ENCODE data around the gene POLR2J3. TPM values are rescaled to one million over a fixed set of nuclear protein-coding genes. Genes with fewer than 3 reads are reported as not detected.
A peak's percentile ranks its signal among the peaks of the same experiment; 100 is the strongest.
"Not testable (repeated sequence)": the region's sequence is repeated elsewhere in the genome, so short reads cannot be mapped to it uniquely, and the experiment has no call there.

The POLR2J3 gene
- total and polyA plus RNA-seq, 10 donors: 26.9 to 67.3 (median 43.7) TPM

DNA sequence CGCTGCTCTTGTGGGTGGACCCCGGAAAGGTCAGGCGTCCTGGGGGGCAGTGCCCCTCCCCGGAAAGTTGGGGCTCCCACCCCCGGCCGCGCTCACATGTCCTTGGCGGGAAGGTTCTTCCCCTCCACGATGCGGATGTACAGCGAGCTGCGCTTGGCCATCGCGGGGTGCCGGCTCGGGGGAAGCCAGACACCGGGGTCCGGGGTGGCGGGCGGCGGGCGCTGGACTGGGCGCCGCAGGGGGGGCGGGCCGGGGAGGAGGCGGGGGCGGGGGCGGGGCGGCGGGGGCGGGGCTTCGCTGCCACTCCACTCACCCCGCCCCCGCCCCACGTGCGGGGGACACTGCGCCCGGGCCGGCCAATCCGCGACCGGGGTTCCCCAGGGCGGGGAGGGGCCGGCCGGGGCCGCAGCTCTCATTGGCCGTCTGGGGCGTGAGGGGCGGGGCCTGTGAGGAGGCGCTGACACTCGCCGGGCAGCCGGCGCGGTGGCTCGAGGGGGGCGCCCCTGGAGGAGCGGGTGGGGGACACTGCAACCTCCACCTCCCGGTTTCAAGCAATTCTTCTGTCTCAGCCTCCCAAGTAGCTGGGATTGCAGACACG, 54.7 kb downstream of the POLR2J3 start, which contains the start of gene RASA4B:
RASA4B (minus strand) TSS at position 228 of the 598 bp plus-strand sequence; CDS start at position 161, 67 bp downstream.
- 1 to 5% (median 1%) methylated on average over 7 to 25 of the region's 61 CpGs; no CpG with 5 or more reads in 2 of the 5 donors for WGBS, 5 donors
- H3K27ac ChIP-seq; H3K9me3 ChIP-seq; H3K27me3 ChIP-seq (replicated peaks in 1 of 7); H3K4me1 ChIP-seq; H3K36me3 ChIP-seq; intact Hi-C loops (cut with DNase I; ENCODE audit: low total_unique reads): not testable (repeated sequence)
- peak within 1 kb of the TSS in 4 of 8 donors; percentile 24 to 56 (median 28) for H3K4me3 ChIP-seq
- DNase-seq: peak; percentile 54

Other genes starting within 250 kb of the POLR2J3 start
- gene SPDYE6, start 216.1 kb downstream of the POLR2J3 start, total RNA-seq: not detected
- gene SPDYE6, start 216.1 kb downstream of the POLR2J3 start, polyA plus RNA-seq: under 1 TPM in 1 of 3 donors, not detected in 2; 0.06 TPM
- gene PRKRIP1, start 176.2 kb downstream of the POLR2J3 start, total RNA-seq: 10 to 100 TPM; 25.0 to 33.4 (median 28.8) TPM
- 10 to 100 TPM; 27.4 to 45.7 (median 43.6) TPM for gene PRKRIP1, start 176.2 kb downstream of the POLR2J3 start, polyA plus RNA-seq
- gene ORAI2, start 139.0 kb downstream of the POLR2J3 start, total RNA-seq: 100 to 1,000 TPM in 3 of 7 donors, 10 to 100 TPM in 4; 75.3 to 146 (median 90.5) TPM
- gene ORAI2, start 139.0 kb downstream of the POLR2J3 start, polyA plus RNA-seq: 10 to 100 TPM; 31.5 to 74.4 (median 35.4) TPM
- 10 to 100 TPM in 6 of 7 donors, 1 to 10 TPM in 1; 9.6 to 15.1 (median 10.7) TPM for gene ALKBH4, start 107.7 kb downstream of the POLR2J3 start, total RNA-seq
- 10 to 100 TPM in 1 of 3 donors, 1 to 10 TPM in 2; 9.0 to 11.1 (median 9.2) TPM for gene ALKBH4, start 107.7 kb downstream of the POLR2J3 start, polyA plus RNA-seq
- 10 to 100 TPM; 19.9 to 42.2 (median 24.1) TPM for gene LRWD1, start 107.6 kb downstream of the POLR2J3 start, total RNA-seq
- 10 to 100 TPM; 22.1 to 37.3 (median 33.7) TPM for gene LRWD1, start 107.6 kb downstream of the POLR2J3 start, polyA plus RNA-seq
- gene POLR2J, start 93.7 kb downstream of the POLR2J3 start, total RNA-seq: 10 to 100 TPM in 6 of 7 donors, 1 to 10 TPM in 1; 8.4 to 34.5 (median 30.8) TPM
- 10 to 100 TPM; 95.6 to 98.8 (median 96.4) TPM for gene POLR2J, start 93.7 kb downstream of the POLR2J3 start, polyA plus RNA-seq
- gene RASA4B, start 54.8 kb downstream of the POLR2J3 start, total RNA-seq: 10 to 100 TPM; 16.7 to 50.5 (median 22.7) TPM
- gene RASA4B, start 54.8 kb downstream of the POLR2J3 start, polyA plus RNA-seq: 10 to 100 TPM; 18.5 to 42.2 (median 24.6) TPM
- 10 to 100 TPM; 14.2 to 31.0 (median 25.8) TPM for gene UPK3BL2, start 28.9 kb downstream of the POLR2J3 start, total RNA-seq
- gene UPK3BL2, start 28.9 kb downstream of the POLR2J3 start, polyA plus RNA-seq: 10 to 100 TPM; 11.5 to 27.4 (median 18.8) TPM
- gene SPDYE2, start 21.4 kb downstream of the POLR2J3 start, total RNA-seq: under 1 TPM in 2 of 7 donors, not detected in 5; 0.37 to 0.52 TPM
- gene SPDYE2, start 21.4 kb downstream of the POLR2J3 start, polyA plus RNA-seq: under 1 TPM in 1 of 3 donors, not detected in 2; 0.13 TPM
- 100 to 1,000 TPM in 1 of 7 donors, 10 to 100 TPM in 6; 48.0 to 119 (median 60.6) TPM for gene RASA4, start 44.2 kb upstream of the POLR2J3 start, total RNA-seq
- 10 to 100 TPM; 34.5 to 51.2 (median 38.5) TPM for gene RASA4, start 44.2 kb upstream of the POLR2J3 start, polyA plus RNA-seq
- 10 to 100 TPM; 18.5 to 57.4 (median 35.9) TPM for gene UPK3BL1, start 70.2 kb upstream of the POLR2J3 start, total RNA-seq
- 100 to 1,000 TPM in 2 of 3 donors, 10 to 100 TPM in 1; 54.5 to 206 (median 108) TPM for gene UPK3BL1, start 70.2 kb upstream of the POLR2J3 start, polyA plus RNA-seq
- not detected for gene SPDYE2B, start 77.7 kb upstream of the POLR2J3 start, total RNA-seq
- not detected for gene SPDYE2B, start 77.7 kb upstream of the POLR2J3 start, polyA plus RNA-seq
- gene POLR2J2, start 99.1 kb upstream of the POLR2J3 start, total RNA-seq: 10 to 100 TPM in 5 of 7 donors, 1 to 10 TPM in 2; 9.3 to 21.1 (median 11.6) TPM
- gene POLR2J2, start 99.1 kb upstream of the POLR2J3 start, polyA plus RNA-seq: 1 to 10 TPM in 2 of 3 donors, under 1 TPM in 1; 0.99 to 3.5 (median 3.0) TPM
- 10 to 100 TPM in 5 of 7 donors, 1 to 10 TPM in 2; 6.6 to 22.4 (median 12.4) TPM for gene FAM185A, start 176.4 kb upstream of the POLR2J3 start, total RNA-seq
- gene FAM185A, start 176.4 kb upstream of the POLR2J3 start, polyA plus RNA-seq: 1 to 10 TPM; 3.1 to 4.2 (median 3.2) TPM